NB4 (cell line): ENCODE results near the gene PTPN5.

Experiments used
- DNase-seq: peaks from one replicate; pipeline ENCODE4 v3.0.0; 2010; ENCODE audit warnings: low read depth
- H3K4me3 ChIP-seq: one replicate; pipeline ENCODE4 v1.5.1; 2011; ENCODE audit warnings: mild to moderate bottlenecking, low read depth, low read length, moderate library complexity
- CTCF ChIP-seq: IDR thresholded peaks from one replicate; pipeline ENCODE4 v1.5.1; 2012; ENCODE audit warnings: low read depth, low read length
- MYC ChIP-seq: IDR thresholded peaks from 2 replicates; pipeline ENCODE4 v1.6.1; 2011; ENCODE audit warnings: low read depth, low read length
- POLR2A ChIP-seq: IDR thresholded peaks from 2 replicates; pipeline ENCODE4 v1.6.1; 2011; ENCODE audit warnings: mild to moderate bottlenecking; ENCODE audit not compliant: insufficient read length; ENCODE audit errors: extremely low read depth
- TF ChIP-seq, protein P1 (sequence below): IDR thresholded peaks from 2 replicates; pipeline ENCODE4 v1.6.1; 2011; ENCODE audit warnings: low read depth, low read length

Gene PTPN5

DNA sequence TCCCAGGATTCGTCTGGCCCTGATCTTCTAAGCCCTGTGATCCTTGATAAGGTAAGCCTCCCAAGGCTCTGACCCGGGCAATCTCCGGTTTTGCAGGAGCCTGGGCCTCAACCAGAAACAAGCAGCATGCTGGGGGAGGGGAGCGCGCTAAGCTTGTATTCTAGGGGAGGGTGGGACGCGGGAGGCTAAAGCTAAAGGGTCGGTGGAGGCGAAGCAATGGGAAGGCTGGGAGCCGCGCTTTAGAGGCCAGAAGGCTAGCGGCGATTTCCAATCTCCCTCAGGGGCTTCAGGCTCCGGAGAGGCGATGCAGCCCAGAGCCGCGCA is 753 bp downstream of the PTPN5 start:
- TF ChIP-seq, protein P1, sequence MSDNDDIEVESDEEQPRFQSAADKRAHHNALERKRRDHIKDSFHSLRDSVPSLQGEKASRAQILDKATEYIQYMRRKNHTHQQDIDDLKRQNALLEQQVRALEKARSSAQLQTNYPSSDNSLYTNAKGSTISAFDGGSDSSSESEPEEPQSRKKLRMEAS, result no peak
- no peak for TF ChIP-seq POLR2A
- TF ChIP-seq MYC, result no peak
- no peak for TF ChIP-seq CTCF
- no peak for DNase-seq
- H3K4me3 ChIP-seq, result no peak overlapping the region

GRCh38 chr11:18789942-18790341 is 1.7 kb downstream of the PTPN5 start:
- TF ChIP-seq MYC, result no peak
- DNase-seq, result no peak
- H3K4me3 ChIP-seq, result no peak overlapping the region

GRCh38 chr11:18785411-18785810 is 6.2 kb downstream of the PTPN5 start:
- DNase-seq, result no peak
- no peak overlapping the region for H3K4me3 ChIP-seq
- TF ChIP-seq POLR2A (no peak), MYC (no peak), CTCF (no peak)
- TF ChIP-seq, protein P1, result no peak

GRCh38 chr11:18780896-18781295 is 10.7 kb downstream of the PTPN5 start:
- no peak for DNase-seq
- TF ChIP-seq MYC, result no peak
- no peak for TF ChIP-seq CTCF
- no peak for TF ChIP-seq POLR2A
- TF ChIP-seq, protein P1, result no peak
- no peak overlapping the region for H3K4me3 ChIP-seq

GRCh38 chr11:18780329-18780728 is 11.3 kb downstream of the PTPN5 start:
- no peak for DNase-seq
- TF ChIP-seq POLR2A (no peak), MYC (no peak), CTCF (no peak)
- TF ChIP-seq, protein P1, result no peak
- no peak overlapping the region for H3K4me3 ChIP-seq

DNA sequence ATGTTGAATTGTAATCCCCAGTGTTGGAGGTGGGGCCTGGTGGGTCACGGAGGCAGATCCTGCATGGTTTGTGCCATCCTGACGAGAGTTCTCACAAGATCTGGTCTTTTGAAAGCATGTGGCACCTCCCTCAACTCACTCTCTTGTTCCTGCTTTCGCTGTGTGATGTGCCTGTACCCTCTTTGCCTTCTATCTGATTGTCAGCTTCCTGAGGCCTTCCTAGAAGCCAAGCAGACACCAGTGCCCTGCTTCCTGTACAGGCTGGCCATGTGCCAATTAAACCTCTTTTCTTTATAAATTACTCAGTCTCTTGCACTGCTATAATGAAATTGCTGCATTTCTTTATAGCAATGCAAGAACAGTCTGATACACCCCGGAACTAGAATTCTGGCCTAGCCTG is 13.1 kb downstream of the PTPN5 start:
- H3K4me3 ChIP-seq, result no peak overlapping the region
- TF ChIP-seq POLR2A, result no peak
- TF ChIP-seq CTCF, result no peak
- TF ChIP-seq, protein P1, result no peak
- no peak for TF ChIP-seq MYC
- DNase-seq, result no peak
